Small intestine (tissue), 7 donors: Measurements from ENCODE around the gene RIF1. TPM values are rescaled to one million over a fixed set of nuclear protein-coding genes. Genes with fewer than 3 reads are reported as not detected.

ENCODE experiments used
- DNase-seq, 2 donors: peaks; one replicate each; pipeline versions ENCODE4 v3.0.0 to v3.0.0-alpha.2; 2013
- FAIRE-seq: peaks from 2 replicates; lab custom pipeline; 2012; peaks lifted over from hg19 to GRCh38; lab: Jason Lieb, UNC
- H3K27ac ChIP-seq, 3 donors: one replicate each; pipeline ENCODE4 v1.5.1; 2013; ENCODE audit warnings: low read length in 2 of 3, mild to moderate bottlenecking in 2 of 3, control low read depth in 1 of 3, inconsistent platforms in 1 of 3, low read depth in 1 of 3, moderate library complexity in 1 of 3
- H3K27me3 ChIP-seq, 3 donors: one replicate each; pipeline ENCODE4 v1.6.1; 2013; ENCODE audit warnings: low read length in 3 of 3, inconsistent platforms in 1 of 3; ENCODE audit not compliant: control insufficient read depth in 3 of 3, insufficient read depth in 3 of 3
- H3K36me3 ChIP-seq, 3 donors: one replicate each; pipeline ENCODE4 v1.6.1; 2013; ENCODE audit warnings: low read length in 3 of 3, inconsistent platforms in 1 of 3, low read depth in 1 of 3, mild to moderate bottlenecking in 1 of 3, moderate library complexity in 1 of 3; ENCODE audit not compliant: control insufficient read depth in 3 of 3, insufficient read depth in 2 of 3
- H3K4me1 ChIP-seq, 3 donors: one replicate each; pipeline ENCODE4 v1.6.1; 2013; ENCODE audit warnings: low read length in 2 of 3, inconsistent platforms in 1 of 3, low read depth in 1 of 3, mild to moderate bottlenecking in 1 of 3, moderate library complexity in 1 of 3; ENCODE audit not compliant: control insufficient read depth in 3 of 3, insufficient read depth in 2 of 3
- H3K4me3 ChIP-seq, 3 donors: one replicate each; pipeline ENCODE4 v1.5.1; 2013; ENCODE audit warnings: low read length in 3 of 3, control low read depth in 1 of 3, inconsistent platforms in 1 of 3, low read depth in 1 of 3, mild to moderate bottlenecking in 1 of 3, moderate library complexity in 1 of 3
- H3K9me3 ChIP-seq, 2 donors: one replicate each; pipeline ENCODE4 v1.6.1; 2013; ENCODE audit warnings: low read depth in 1 of 2, low read length in 1 of 2; ENCODE audit not compliant: control insufficient read depth in 2 of 2, insufficient read depth in 1 of 2
- WGBS, 3 donors: extraction: QIAGEN DNeasy Blood & Tissue Kit; methylation state at CpG; one replicate each; pipeline ENCODE4 v1.1.7; 2013; 5-methylcytosine and 5-hydroxymethylcytosine counted together
- polyA plus RNA-seq, 4 donors: library from polyadenylated mRNA; stranded (reverse) in 3 of 4; unstranded in 1 of 4; fragments of 200-250 nt in 3 of 4; fragments of 120-200 nt in 1 of 4; gene quantifications; one replicate each; pipeline versions ENCODE4 v1.2.1 to v1.2.3, GENCODE V29; 2013
- donor health status: healthy with polysubstance abuse.
- donor health status: control.
- donor health status: control.
- donor health status: Bipolar disorder and iron deficiency.
- donor health status: healthy.

The RIF1 gene
- polyA plus RNA-seq, 4 donors = 1.9 to 19.6 (median 3.1) TPM

DNA sequence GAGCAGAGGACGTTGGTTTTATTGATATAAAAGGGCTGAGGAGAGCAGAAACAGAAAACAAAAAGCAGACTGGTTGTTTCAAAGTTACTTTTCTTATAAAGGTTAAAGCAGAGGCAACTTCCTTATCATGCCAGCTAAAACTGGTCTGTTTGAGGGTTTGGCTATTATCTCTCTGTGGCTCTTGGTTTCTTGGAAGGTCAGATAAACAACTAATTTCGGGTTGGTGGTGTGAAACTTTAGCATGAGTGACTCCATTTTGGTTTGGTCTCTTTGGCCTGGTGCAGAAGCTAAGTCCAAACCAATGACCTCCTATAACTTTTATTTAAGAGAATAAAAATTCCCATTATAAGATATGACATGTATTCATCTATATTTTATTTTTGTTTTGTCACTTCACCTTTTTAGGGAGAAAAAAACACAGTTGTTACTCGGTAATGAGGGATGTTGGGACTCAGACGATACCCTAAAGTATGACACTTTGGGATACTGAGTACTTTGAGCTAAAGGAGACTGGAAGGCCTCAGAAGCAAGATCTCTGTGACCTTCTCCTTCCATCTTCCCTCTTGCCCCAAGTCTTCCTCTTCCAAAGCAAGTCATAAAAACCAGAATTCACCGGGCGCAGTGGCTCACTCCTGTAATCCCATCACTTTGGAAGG, 29.0 kb upstream of the RIF1 start:
- Histone ChIP-seq H3K4me1 (no peaks in the 10 kb centered on the region), H3K27ac (no peak overlapping the region), H3K9me3 (no peaks in the 10 kb centered on the region), H3K27me3 (no peaks in the 10 kb centered on the region), H3K4me3 (no peak overlapping the region), H3K36me3 (no peaks in the 10 kb centered on the region)
- DNase-seq (no peak), FAIRE-seq (no peak)
- 75 to 79% (median 79%) methylated on average over 6 of the region's 6 CpGs for WGBS, 3 donors

DNA sequence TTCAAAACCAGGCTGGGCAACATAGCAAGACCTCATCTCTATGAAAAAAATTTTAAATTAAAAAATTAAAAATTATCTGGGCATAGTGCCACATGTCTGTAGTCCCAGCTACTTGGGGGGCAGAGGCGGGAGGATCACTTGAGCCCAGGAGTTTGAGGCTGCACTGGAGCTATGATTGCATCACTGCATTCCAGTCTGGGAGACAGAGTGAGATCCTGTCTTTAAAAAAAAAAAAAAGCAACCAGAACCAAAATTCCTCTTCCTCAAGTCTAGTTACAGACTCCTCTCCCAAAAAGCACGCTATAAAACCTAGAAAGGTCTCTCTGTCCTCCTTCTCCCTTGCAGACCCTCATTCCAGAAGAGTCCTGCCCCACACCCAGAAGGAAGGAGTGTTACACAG, 28.4 kb upstream of the RIF1 start:
- Histone ChIP-seq H3K4me3 (no peak overlapping the region), H3K27me3 (no peaks in the 10 kb centered on the region), H3K27ac (no peak overlapping the region), H3K36me3 (no peaks in the 10 kb centered on the region), H3K9me3 (no peaks in the 10 kb centered on the region), H3K4me1 (no peaks in the 10 kb centered on the region)
- no peak for FAIRE-seq
- 91 to 97% (median 92%) methylated on average over 2 of the region's 2 CpGs for WGBS, 3 donors
- DNase-seq = no peak

DNA sequence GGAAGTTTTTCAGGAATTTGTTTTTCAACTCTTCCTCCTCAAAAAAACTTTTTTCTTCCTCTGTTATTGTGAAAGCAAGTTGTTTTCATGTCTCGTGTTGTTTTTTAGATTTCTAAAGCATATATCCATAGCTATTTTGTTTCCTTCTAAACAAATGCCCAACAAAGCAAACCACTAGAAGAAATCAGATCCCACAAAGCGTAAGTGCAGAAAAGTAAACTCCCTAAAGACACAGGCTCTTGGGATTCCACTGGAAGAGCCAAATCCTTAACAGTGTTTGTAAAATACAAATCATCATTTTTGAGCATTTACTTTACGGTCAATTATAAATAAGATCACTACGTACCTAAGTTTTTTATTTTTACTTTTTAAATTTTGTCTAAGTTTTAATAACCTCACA, 21.7 kb upstream of the RIF1 start:
- Histone ChIP-seq H3K36me3 (no peaks in the 10 kb centered on the region), H3K4me3 (no peak overlapping the region), H3K4me1 (no peaks in the 10 kb centered on the region), H3K9me3 (peaks cover 0 to 6% of the 10 kb centered on the region in 2 donors), H3K27me3 (no peaks in the 10 kb centered on the region), H3K27ac (no peak overlapping the region)
- FAIRE-seq (no peak), DNase-seq (no peak)
- 81 to 91% (median 86%) methylated on average over 4 of the region's 4 CpGs for WGBS, 3 donors

DNA sequence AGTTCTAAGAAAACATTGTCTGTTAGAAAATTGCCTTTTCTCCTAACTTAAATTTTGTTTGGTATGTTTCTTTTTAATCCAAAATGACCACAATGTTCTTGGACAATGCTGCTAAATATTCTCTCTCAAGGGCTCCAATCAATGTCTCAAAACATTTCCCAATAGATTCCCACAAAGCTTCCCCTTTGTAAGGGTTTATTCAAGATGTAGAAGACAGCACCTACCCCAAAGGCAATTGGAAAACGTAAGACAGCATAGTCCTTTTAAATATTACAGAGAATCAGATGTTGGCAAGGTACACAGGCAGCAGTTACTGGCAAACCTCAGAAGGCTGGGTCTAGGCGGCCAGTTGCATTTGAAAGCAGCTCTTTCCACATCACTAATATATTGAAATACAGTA, 18.3 kb upstream of the RIF1 start:
- Histone ChIP-seq H3K4me3 (no peak overlapping the region), H3K9me3 (peaks cover 0 to 6% of the 10 kb centered on the region in 2 donors), H3K36me3 (no peaks in the 10 kb centered on the region), H3K27ac (no peak overlapping the region), H3K27me3 (no peaks in the 10 kb centered on the region), H3K4me1 (no peaks in the 10 kb centered on the region)
- FAIRE-seq (no peak), DNase-seq (no peak)
- WGBS, 3 donors = 65 to 79% (median 79%) methylated on average over 2 of the region's 2 CpGs

DNA sequence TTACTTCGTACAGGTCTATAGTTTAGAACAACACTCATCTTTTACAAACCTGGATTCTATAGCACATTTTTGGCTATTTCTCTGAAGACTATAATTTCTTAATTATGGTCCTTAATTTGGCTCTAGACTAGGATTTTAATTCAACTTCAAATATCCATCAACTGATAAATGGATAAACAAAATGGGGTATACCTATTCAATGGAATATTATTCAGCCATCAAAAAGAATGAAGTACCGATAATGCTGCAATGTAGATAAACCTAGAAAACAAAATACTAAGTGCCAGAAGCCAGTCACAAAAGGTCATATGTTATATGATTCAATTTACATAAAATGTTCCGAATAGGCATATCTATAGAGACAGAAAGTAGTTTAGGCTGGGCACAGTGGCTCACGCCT, 15.2 kb upstream of the RIF1 start:
- no peaks in the 10 kb centered on the region for H3K36me3 ChIP-seq
- peaks cover 0 to 6% of the 10 kb centered on the region in 2 donors for H3K9me3 ChIP-seq
- no peaks in the 10 kb centered on the region for H3K4me1 ChIP-seq
- FAIRE-seq = no peak
- H3K27me3 ChIP-seq = no peaks in the 10 kb centered on the region
- WGBS, 3 donors = 73 to 95% (median 87%) methylated on average over 4 of the region's 4 CpGs
- no peak overlapping the region for H3K4me3 ChIP-seq
- no peak for DNase-seq
- no peak overlapping the region for H3K27ac ChIP-seq

DNA sequence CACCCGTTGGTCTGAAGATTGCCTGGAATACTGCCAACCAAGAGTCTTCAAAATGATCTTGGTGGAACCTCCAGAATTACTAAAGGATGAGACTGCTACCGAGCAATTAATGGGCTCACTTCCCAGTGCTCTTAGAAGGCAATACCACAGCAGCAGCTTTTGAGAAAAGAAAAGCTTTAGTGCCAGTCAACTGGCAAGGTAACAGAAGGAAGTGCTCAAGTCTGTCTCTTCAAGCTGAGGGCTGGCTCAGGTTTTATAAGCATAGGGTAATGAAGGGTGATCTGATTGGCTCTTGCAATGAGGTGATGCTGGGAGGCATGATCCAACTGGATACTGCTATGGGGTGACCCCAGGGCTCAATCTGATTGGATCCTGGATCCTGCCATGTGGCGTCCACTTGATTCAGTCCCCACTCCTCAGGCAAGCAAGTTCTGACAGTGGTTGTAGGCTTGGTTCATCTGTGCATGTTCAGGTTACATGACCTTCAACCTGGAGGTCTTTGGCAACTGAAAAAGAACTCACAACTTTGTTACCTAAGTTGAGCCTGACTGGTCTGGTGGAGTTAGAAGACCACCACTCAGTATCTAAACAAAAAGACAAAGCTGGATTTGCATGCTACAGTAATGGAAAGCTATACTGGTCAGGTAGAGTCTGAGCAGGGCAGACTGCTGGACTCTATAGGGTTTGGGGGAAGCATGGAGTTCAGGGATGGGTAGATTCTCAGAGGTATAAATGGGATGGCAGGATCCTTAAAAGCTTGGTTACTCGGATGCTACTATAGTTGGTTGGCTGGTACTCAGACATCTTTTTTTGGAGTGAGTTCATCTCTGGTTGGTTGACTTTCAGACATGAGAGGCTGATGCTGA, 14.0 kb upstream of the RIF1 start:
- FAIRE-seq = no peak
- Histone ChIP-seq H3K27me3 (no peaks in the 10 kb centered on the region), H3K36me3 (no peaks in the 10 kb centered on the region), H3K4me1 (no peaks in the 10 kb centered on the region), H3K27ac (no peak overlapping the region), H3K9me3 (peaks cover 0 to under 1% of the 10 kb centered on the region in 2 donors), H3K4me3 (no peak overlapping the region)
- 77 to 91% (median 88%) methylated on average over 4 of the region's 4 CpGs for WGBS, 3 donors
- no peak for DNase-seq

DNA sequence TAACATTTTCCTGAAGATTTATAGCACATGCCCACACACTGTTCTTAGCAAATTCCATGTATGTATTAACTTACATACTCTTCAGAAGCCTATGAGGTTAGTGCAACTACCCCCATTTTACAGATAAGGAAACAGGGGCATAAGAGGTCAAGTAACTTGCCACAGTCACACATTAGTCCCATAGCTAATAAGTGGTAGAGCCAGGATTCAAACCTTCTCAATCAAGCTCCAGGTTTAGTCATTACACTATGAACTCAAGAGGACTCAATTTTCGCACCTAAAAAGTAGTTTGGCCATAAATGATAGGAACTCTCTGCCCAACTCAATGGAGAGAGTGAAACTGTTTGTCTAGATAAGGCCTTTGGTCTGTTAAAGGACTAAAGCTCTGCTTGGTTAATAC, 9.7 kb upstream of the RIF1 start:
- H3K4me1 ChIP-seq = no peaks in the 10 kb centered on the region
- 94 to 100% (median 96%) methylated on average over 1 of the region's 1 CpG for WGBS, 3 donors

DNA sequence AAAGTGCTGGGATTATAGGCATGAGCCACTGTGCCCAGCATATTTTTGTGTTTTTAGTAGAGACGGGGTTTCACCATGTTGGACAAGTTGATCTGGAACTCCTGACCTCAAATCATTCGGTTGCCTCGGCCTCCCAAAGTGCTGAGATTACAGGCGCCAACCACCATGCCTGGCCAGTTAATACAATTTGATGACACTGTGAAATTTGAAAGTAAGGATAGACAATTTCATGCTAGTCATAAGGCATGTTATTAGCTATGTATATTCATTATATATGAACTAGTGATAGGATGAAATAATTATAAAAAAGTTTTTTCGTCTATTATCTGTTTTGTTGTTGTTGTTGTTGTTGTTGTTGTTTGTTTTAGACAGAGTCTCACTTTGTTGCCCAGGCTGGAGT, 8.6 kb upstream of the RIF1 start:
- H3K9me3 ChIP-seq = no peaks in the 10 kb centered on the region
- no peak overlapping the region for H3K4me3 ChIP-seq
- no peaks in the 10 kb centered on the region for H3K27me3 ChIP-seq
- no peak for FAIRE-seq
- H3K27ac ChIP-seq = no peak overlapping the region
- H3K36me3 ChIP-seq = no peaks in the 10 kb centered on the region
- no peaks in the 10 kb centered on the region for H3K4me1 ChIP-seq
- WGBS, 3 donors = 92 to 96% (median 92%) methylated on average over 5 of the region's 5 CpGs
- DNase-seq = no peak

More for the DNA sequence above, 9.7 kb upstream of the RIF1 start:
- no peak for DNase-seq
- no peak for FAIRE-seq
- Histone ChIP-seq H3K36me3 (no peaks in the 10 kb centered on the region), H3K4me3 (no peak overlapping the region), H3K9me3 (no peaks in the 10 kb centered on the region), H3K27me3 (no peaks in the 10 kb centered on the region), H3K27ac (no peak overlapping the region)
